Superior temporal gyrus (tissue), 1 donor: ENCODE data around the gene OR52E1.

Experiments
- DNase-seq: peaks from one replicate; pipeline ENCODE4 v3.0.0-alpha.2; 2016; ENCODE audit errors: extremely low spot score

The OR52E1 gene

GRCh38 chr11:5115339-5115738, 46.0 kb downstream of the OR52E1 start:
- no peak for DNase-seq

- DNase-seq: no peak
These were observed 48.2 kb downstream of the OR52E1 start for GRCh38 chr11:5117588-5117987.

GRCh38 chr11:5118893-5119292, 49.5 kb downstream of the OR52E1 start:
- DNase-seq: no peak
